H9 (cell line): ENCODE data around the gene PGBD1. TPM values are rescaled to one million over a fixed set of nuclear protein-coding genes. Genes with fewer than 3 reads are reported as not detected.

ENCODE experiments used
- DNase-seq: peaks from one replicate; pipeline ENCODE4 v3.0.0-alpha.2; 2017
- H2AFZ ChIP-seq: one replicate; pipeline ENCODE4 v1.6.1; 2013; ENCODE audit warnings: mild to moderate bottlenecking, low read length, control low read depth, moderate library complexity
- H2AK5ac ChIP-seq: 2 replicates; pipeline ENCODE4 v1.6.1; 2013; ENCODE audit warnings: low read length, control low read depth, mixed read lengths; ENCODE audit not compliant: insufficient read length
- H2BK120ac ChIP-seq: one replicate; pipeline ENCODE4 v1.6.1; 2013; ENCODE audit warnings: low read depth, mild to moderate bottlenecking, low read length, control low read depth, inconsistent platforms; ENCODE audit not compliant: poor library complexity, severe bottlenecking
- H2BK12ac ChIP-seq: 2 replicates; pipeline ENCODE4 v1.6.1; 2013; ENCODE audit warnings: low read length, control low read depth, mixed read lengths, low read depth; ENCODE audit not compliant: insufficient read length
- H2BK15ac ChIP-seq: 2 replicates; pipeline ENCODE4 v1.6.1; 2013; ENCODE audit warnings: low read depth, low read length, control low read depth
- H2BK20ac ChIP-seq: one replicate; pipeline ENCODE4 v1.6.1; 2013; ENCODE audit warnings: low read depth, mild to moderate bottlenecking, low read length, control low read depth, inconsistent platforms; ENCODE audit not compliant: poor library complexity, severe bottlenecking
- H2BK5ac ChIP-seq: 2 replicates; pipeline ENCODE4 v1.6.1; 2013; ENCODE audit warnings: low read length, control low read depth, mixed read lengths; ENCODE audit not compliant: insufficient read length
- H3K14ac ChIP-seq: 2 replicates; pipeline ENCODE4 v1.6.1; 2013; ENCODE audit warnings: low read length, control low read depth; ENCODE audit not compliant: insufficient read depth
- H3K18ac ChIP-seq: 2 replicates; pipeline ENCODE4 v1.6.1; 2013; ENCODE audit warnings: low read depth, mild to moderate bottlenecking, mixed read lengths, low read length, control low read depth; ENCODE audit not compliant: insufficient read length
- H3K23ac ChIP-seq: 2 replicates; pipeline ENCODE4 v1.6.1; 2013; ENCODE audit warnings: low read length, control low read depth, mixed read lengths, low read depth; ENCODE audit not compliant: insufficient read length
- H3K23me2 ChIP-seq: 2 replicates; pipeline ENCODE4 v1.6.1; 2013; ENCODE audit warnings: low read depth, mild to moderate bottlenecking, mixed read lengths, low read length, control low read depth; ENCODE audit not compliant: insufficient read length, poor library complexity, severe bottlenecking
- H3K27ac ChIP-seq: 2 replicates; pipeline ENCODE4 v1.5.1; 2013; ENCODE audit warnings: low read length, control low read depth, mixed read lengths, low read depth; ENCODE audit not compliant: insufficient read length
- H3K27me3 ChIP-seq: 2 replicates; pipeline ENCODE4 v1.6.1; 2013; ENCODE audit warnings: low read length, control low read depth, inconsistent platforms; ENCODE audit not compliant: insufficient read depth
- H3K4ac ChIP-seq: 2 replicates; pipeline ENCODE4 v1.6.1; 2013; ENCODE audit warnings: low read depth, mild to moderate bottlenecking, control low read depth, inconsistent platforms, low read length, moderate library complexity
- H3K4me1 ChIP-seq: 2 replicates; pipeline ENCODE4 v1.6.1; 2013; ENCODE audit warnings: low read length, control low read depth, inconsistent platforms; ENCODE audit not compliant: insufficient read depth
- H3K4me2 ChIP-seq: 2 replicates; pipeline ENCODE4 v1.6.1; 2013; ENCODE audit warnings: low read length, control low read depth, mixed read lengths; ENCODE audit not compliant: insufficient read length, insufficient read depth
- H3K56ac ChIP-seq: 2 replicates; pipeline ENCODE4 v1.6.1; 2013; ENCODE audit warnings: low read depth, mild to moderate bottlenecking, mixed read lengths, low read length, control low read depth; ENCODE audit not compliant: insufficient read length
- H3K79me1 ChIP-seq: 2 replicates; pipeline ENCODE4 v1.6.1; 2013; ENCODE audit warnings: low read depth, mild to moderate bottlenecking, moderate library complexity, low read length, control low read depth, inconsistent platforms; ENCODE audit not compliant: insufficient read depth, poor library complexity, severe bottlenecking
- H3K79me2 ChIP-seq: 2 replicates; pipeline ENCODE4 v1.6.1; 2013; ENCODE audit warnings: low read length, control low read depth, inconsistent platforms; ENCODE audit not compliant: insufficient read depth
- H3K9ac ChIP-seq: 2 replicates; pipeline ENCODE4 v1.6.1; 2013; ENCODE audit warnings: low read length, control low read depth, mixed read lengths; ENCODE audit not compliant: insufficient read length; ENCODE audit errors: extremely low read depth
- H3K9me3 ChIP-seq: one replicate; pipeline ENCODE4 v1.6.1; 2013; ENCODE audit warnings: low read depth, low read length, inconsistent platforms; ENCODE audit not compliant: control insufficient read depth
- H3T11ph ChIP-seq: one replicate; pipeline ENCODE4 v1.6.1; 2013; ENCODE audit warnings: mild to moderate bottlenecking, low read length, control low read depth, inconsistent platforms
- H4K20me1 ChIP-seq: one replicate; pipeline ENCODE4 v1.6.1; 2013; ENCODE audit not compliant: control insufficient read depth, insufficient read length, insufficient read depth
- H4K5ac ChIP-seq: 2 replicates; pipeline ENCODE4 v1.6.1; 2013; ENCODE audit warnings: low read depth, mild to moderate bottlenecking, mixed read lengths, low read length, control low read depth; ENCODE audit not compliant: insufficient read length
- H4K8ac ChIP-seq: replicated peaks from 2 replicates; pipeline ENCODE4 v1.6.1; 2013; ENCODE audit warnings: low read length, control low read depth, mixed read lengths, low read depth; ENCODE audit not compliant: insufficient read length
- H4K91ac ChIP-seq: 2 replicates; pipeline ENCODE4 v1.6.1; 2013; ENCODE audit warnings: low read depth, mild to moderate bottlenecking, moderate library complexity, mixed read lengths, low read length, control low read depth; ENCODE audit not compliant: insufficient read length
- H3K27ac Mint-ChIP-seq, 3 experiments: 2 replicates in 2 of 3; 3 replicates in 1 of 3; pipeline ENCODE4 v1.8.0; 2020 to 2021; ENCODE audit warnings: mixed read lengths in 3 of 3, mild to moderate bottlenecking in 1 of 3, moderate library complexity in 1 of 3
- H3K27me3 Mint-ChIP-seq: 2 replicates; pipeline ENCODE4 v1.8.0; 2021; ENCODE audit warnings: low read depth, mild to moderate bottlenecking, moderate library complexity, mixed read lengths
- H3K36me3 Mint-ChIP-seq, 3 experiments: 2 replicates in 2 of 3; 3 replicates in 1 of 3; pipeline ENCODE4 v1.8.0; 2020 to 2021; ENCODE audit warnings: low read depth in 3 of 3, mixed read lengths in 3 of 3; ENCODE audit not compliant: insufficient read depth in 1 of 3
- H3K4me1 Mint-ChIP-seq, 2 experiments: 2 replicates each; pipeline ENCODE4 v1.8.0; 2020; ENCODE audit warnings: mixed read lengths in 2 of 2
- H3K4me3 Mint-ChIP-seq, 2 experiments: 2 replicates in 1 of 2; 3 replicates in 1 of 2; pipeline ENCODE4 v1.8.0; 2020 to 2021; ENCODE audit warnings: mild to moderate bottlenecking in 2 of 2, mixed read lengths in 2 of 2, moderate library complexity in 1 of 2
- H3K9me3 Mint-ChIP-seq, 2 experiments: 2 replicates in 1 of 2; 3 replicates in 1 of 2; pipeline ENCODE4 v1.8.0; 2020; ENCODE audit warnings: mild to moderate bottlenecking in 2 of 2, mixed read lengths in 2 of 2, moderate library complexity in 1 of 2
- WGBS: extraction: QIAGEN DNeasy Blood & Tissue Kit; methylation state at CpG from one replicate; pipeline ENCODE4 v1.1.7; 2013; ENCODE audit warnings: missing lambda C conversion rate, low lambda C conversion rate, mixed read lengths; ENCODE audit not compliant: insufficient read length; ENCODE audit errors: extremely low coverage; 5-methylcytosine and 5-hydroxymethylcytosine counted together
- total RNA-seq: library from RNA; stranded (reverse); gene quantifications from 2 replicates; pipeline ENCODE4 v1.2.1, GENCODE V29; 2021
- TF ChIP-seq, protein P1 (sequence below): fragments of 200-600 bp; sonication (generic); conservative IDR thresholded peaks from 3 replicates; pipeline ENCODE4 v1.8.0; 2021; ENCODE audit warnings: antibody characterized with exemption, mild to moderate bottlenecking

PGBD1 gene
- total RNA-seq, 1 experiment from 2014 or later, result 10.1 TPM

DNA sequence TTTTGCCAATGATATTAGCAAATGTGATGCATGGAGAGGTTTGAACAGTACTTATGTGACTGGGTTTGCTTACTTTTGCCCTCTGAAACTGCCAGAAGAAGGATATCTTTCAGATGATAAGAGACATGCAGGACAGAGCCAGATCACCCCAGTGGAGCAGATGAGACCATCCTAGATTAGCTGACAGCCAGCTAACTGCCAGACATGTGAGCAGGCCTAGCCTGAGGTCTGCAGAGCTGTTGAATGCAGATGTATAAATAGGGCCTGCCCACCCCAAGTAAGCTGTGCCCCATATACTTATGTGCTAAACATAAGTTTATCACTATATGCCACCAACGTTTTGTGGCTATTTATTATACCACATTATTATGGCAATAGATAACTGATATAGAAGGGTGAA is 48.7 kb downstream of the PGBD1 start:
- H4K91ac ChIP-seq, result no peak overlapping the region
- H3K23me2 ChIP-seq, result peaks cover 2% of the 10 kb centered on the region
- H4K20me1 ChIP-seq, result no peaks in the 10 kb centered on the region
- TF ChIP-seq, protein P1, sequence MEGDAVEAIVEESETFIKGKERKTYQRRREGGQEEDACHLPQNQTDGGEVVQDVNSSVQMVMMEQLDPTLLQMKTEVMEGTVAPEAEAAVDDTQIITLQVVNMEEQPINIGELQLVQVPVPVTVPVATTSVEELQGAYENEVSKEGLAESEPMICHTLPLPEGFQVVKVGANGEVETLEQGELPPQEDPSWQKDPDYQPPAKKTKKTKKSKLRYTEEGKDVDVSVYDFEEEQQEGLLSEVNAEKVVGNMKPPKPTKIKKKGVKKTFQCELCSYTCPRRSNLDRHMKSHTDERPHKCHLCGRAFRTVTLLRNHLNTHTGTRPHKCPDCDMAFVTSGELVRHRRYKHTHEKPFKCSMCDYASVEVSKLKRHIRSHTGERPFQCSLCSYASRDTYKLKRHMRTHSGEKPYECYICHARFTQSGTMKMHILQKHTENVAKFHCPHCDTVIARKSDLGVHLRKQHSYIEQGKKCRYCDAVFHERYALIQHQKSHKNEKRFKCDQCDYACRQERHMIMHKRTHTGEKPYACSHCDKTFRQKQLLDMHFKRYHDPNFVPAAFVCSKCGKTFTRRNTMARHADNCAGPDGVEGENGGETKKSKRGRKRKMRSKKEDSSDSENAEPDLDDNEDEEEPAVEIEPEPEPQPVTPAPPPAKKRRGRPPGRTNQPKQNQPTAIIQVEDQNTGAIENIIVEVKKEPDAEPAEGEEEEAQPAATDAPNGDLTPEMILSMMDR, result no peak
- no peak overlapping the region for H3K4ac ChIP-seq
- H3T11ph ChIP-seq, result no peak overlapping the region
- Mint-ChIP-seq H3K4me1 (peaks cover 9% of the 10 kb centered on the region in 2 experiments; a peak in 3 of 4 replicates), H3K4me3 (no peak overlapping the region), H3K9me3 (peaks cover 32 to 41% of the 10 kb centered on the region in 2 experiments), H3K27me3 (no peaks in the 10 kb centered on the region), H3K36me3 (peaks cover 36 to 43% (median 39%) of the 10 kb centered on the region in 3 experiments), H3K27ac (no peak overlapping the region)
- no peak overlapping the region for H4K8ac ChIP-seq
- H2BK15ac ChIP-seq, result no peak overlapping the region
- no CpG with 5 or more reads among the region's 1 CpG for WGBS
- no peak overlapping the region for H3K4me2 ChIP-seq
- H2BK120ac ChIP-seq, result no peak overlapping the region
- H3K4me1 ChIP-seq, result no peaks in the 10 kb centered on the region
- no peak overlapping the region for H2BK12ac ChIP-seq
- H3K79me2 ChIP-seq, result no peaks in the 10 kb centered on the region
- peaks cover 24% of the 10 kb centered on the region for H3K9me3 ChIP-seq
- H3K56ac ChIP-seq, result no peak overlapping the region
- no peak for DNase-seq
- H3K27me3 ChIP-seq, result no peaks in the 10 kb centered on the region
- H2BK5ac ChIP-seq, result no peak overlapping the region
- no peak overlapping the region for H3K23ac ChIP-seq
- H2AK5ac ChIP-seq, result no peak overlapping the region
- no peak overlapping the region for H4K5ac ChIP-seq
- no peak overlapping the region for H2AFZ ChIP-seq
- no peak overlapping the region for H3K9ac ChIP-seq
- no peaks in the 10 kb centered on the region for H3K79me1 ChIP-seq
- no peak overlapping the region for H2BK20ac ChIP-seq
- H3K27ac ChIP-seq, result no peak overlapping the region
- no peak overlapping the region for H3K18ac ChIP-seq
- H3K14ac ChIP-seq, result no peak overlapping the region
